Natural killer cell treated with Interleukin-12 subunit alpha and Interleukin-12 subunit beta and Interleukin-15 and Interleukin-18, amount 100 ng/mL, for 72 hours (primary cell): ENCODE results near the gene TSC22D3. TPM values are rescaled to one million over a fixed set of nuclear protein-coding genes. Genes with fewer than 3 reads are reported as not detected.

Experiments
- ATAC-seq, 2 donors: fragments of 150-1000 bp; cut with Tn5 transposase in 1 of 2; sonication (Bioruptor Pico), chemical (Tn5 transposase) in 1 of 2; 2 replicates each; pipeline ENCODE4 v1.10.0; 2021
- DNase-seq: peaks from one replicate; pipeline ENCODE4 v3.0.0; 2022; ENCODE audit warnings: low spot score
- H3K27ac Mint-ChIP-seq, 2 donors: 1 replicate in 1 of 2; 2 replicates in 1 of 2; pipeline ENCODE4 v1.8.0; 2022; ENCODE audit warnings: mixed read lengths in 2 of 2, mild to moderate bottlenecking in 1 of 2, moderate library complexity in 1 of 2
- H3K27me3 Mint-ChIP-seq, 2 donors: 1 replicate in 1 of 2; 2 replicates in 1 of 2; pipeline ENCODE4 v1.8.0; 2022; ENCODE audit warnings: mixed read lengths in 2 of 2
- H3K36me3 Mint-ChIP-seq: one replicate; pipeline ENCODE4 v1.8.0; 2022; ENCODE audit warnings: mixed read lengths
- H3K4me1 Mint-ChIP-seq, 2 donors: 1 replicate in 1 of 2; 2 replicates in 1 of 2; pipeline ENCODE4 v1.8.0; 2022; ENCODE audit warnings: low read depth in 2 of 2, mixed read lengths in 2 of 2, mild to moderate bottlenecking in 1 of 2
- H3K4me3 Mint-ChIP-seq: one replicate; pipeline ENCODE4 v1.8.0; 2022; ENCODE audit warnings: mixed read lengths
- H3K9me3 Mint-ChIP-seq: 2 replicates; pipeline ENCODE4 v1.8.0; 2022; ENCODE audit warnings: mixed read lengths
- total RNA-seq, 2 donors: library from RNA; stranded (reverse); gene quantifications; one replicate each; pipeline ENCODE4 v1.2.3, GENCODE V29; 2022

Gene TSC22D3
- total RNA-seq, 2 donors from 2014 or later: 8.6 to 20.3 TPM

DNA sequence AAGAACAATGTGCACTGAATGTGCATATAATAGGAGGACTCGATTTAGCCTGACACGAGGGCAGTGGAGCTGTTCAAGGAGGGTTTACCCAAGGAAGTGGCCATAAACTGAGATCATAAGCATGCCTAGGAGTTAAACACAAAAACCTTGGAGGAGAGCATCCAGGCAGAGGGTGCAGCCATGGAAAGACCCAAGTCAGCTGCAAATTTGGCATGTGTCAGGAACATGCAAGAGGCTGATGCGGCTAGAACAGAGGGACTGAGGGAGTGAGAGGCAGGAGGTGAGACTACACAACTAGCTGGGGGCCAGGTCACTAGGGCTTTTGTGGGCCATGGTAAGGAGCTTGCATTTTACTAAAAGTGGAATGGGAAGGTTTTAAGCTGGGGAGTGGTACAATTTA is 91.7 kb downstream of the TSC22D3 start:
- Mint-ChIP-seq H3K36me3 (peaks cover 5% of the 10 kb centered on the region), H3K4me3 (no peak overlapping the region), H3K9me3 (no peaks in the 10 kb centered on the region), H3K27ac (peak overlapping the region in 1 of 2 donors; percentile 40), H3K4me1 (peaks cover 14 to 38% of the 10 kb centered on the region in 2 donors), H3K27me3 (peaks cover 8 to 36% of the 10 kb centered on the region in 2 donors)
- DNase-seq (no peak), ATAC-seq (no peak)

DNA sequence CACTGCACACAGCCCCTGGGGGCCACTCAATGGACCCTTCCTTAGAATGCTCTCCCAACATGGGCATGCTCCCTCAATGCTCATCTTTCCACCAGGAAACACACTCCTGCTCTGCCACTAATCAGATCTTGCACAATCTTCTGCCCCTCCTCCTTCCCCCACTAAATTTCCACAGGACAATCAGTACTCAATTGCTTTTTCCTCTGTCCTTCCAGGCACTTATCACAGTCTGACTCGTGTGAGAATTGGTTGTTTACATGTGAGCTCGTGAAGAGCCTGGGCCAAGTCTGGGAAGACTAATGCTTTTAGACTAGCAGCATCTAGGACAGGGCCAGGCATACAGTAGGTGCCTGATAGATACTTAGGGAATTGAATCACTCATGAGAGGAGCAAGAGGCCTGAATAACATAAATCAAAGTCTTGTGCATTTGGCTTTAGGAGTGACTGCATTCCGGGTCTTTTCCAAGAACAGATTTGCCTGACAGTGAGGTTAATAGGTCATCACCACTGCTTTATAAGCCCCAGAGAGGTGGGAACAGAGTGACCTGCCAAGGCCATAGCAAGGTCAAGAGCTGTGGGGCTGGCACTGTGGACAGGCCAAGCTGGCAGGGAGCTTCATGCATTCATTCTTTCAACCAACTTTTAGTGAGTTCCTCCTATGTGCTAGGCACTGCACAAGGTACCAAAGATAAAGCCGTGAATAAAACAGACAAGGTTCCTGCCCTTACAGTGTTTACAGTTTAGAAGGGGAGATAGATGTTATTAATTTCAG is 92.3 kb downstream of the TSC22D3 start:
- Mint-ChIP-seq H3K27me3 (peaks cover 8 to 36% of the 10 kb centered on the region in 2 donors), H3K4me1 (peaks cover 14 to 43% of the 10 kb centered on the region in 2 donors), H3K9me3 (no peaks in the 10 kb centered on the region), H3K27ac (peak overlapping the region in 1 of 2 donors; percentile 40), H3K4me3 (no peak overlapping the region), H3K36me3 (peaks cover 5% of the 10 kb centered on the region)
- ATAC-seq (no peak), DNase-seq (no peak)

GRCh38 chrX:107682256-107682655 is 93.3 kb downstream of the TSC22D3 start:
- no peaks in the 10 kb centered on the region for H3K9me3 Mint-ChIP-seq
- H3K36me3 Mint-ChIP-seq: peaks cover 5% of the 10 kb centered on the region
- H3K27ac Mint-ChIP-seq: no peak overlapping the region
- ATAC-seq: no peak
- DNase-seq: no peak
- peaks cover 8 to 33% of the 10 kb centered on the region in 2 donors for H3K27me3 Mint-ChIP-seq
- no peak overlapping the region for H3K4me3 Mint-ChIP-seq
- peaks cover 14 to 49% of the 10 kb centered on the region in 2 donors for H3K4me1 Mint-ChIP-seq

GRCh38 chrX:107678957-107679740 is 96.4 kb downstream of the TSC22D3 start:
- peaks cover 29 to 60% of the 10 kb centered on the region in 2 donors for H3K4me1 Mint-ChIP-seq
- peaks cover 5% of the 10 kb centered on the region for H3K36me3 Mint-ChIP-seq
- no peak overlapping the region for H3K4me3 Mint-ChIP-seq
- peak in 1 of 2 donors; percentile 43 for ATAC-seq
- peaks cover 8 to 44% of the 10 kb centered on the region in 2 donors for H3K27me3 Mint-ChIP-seq
- DNase-seq: no peak
- no peak overlapping the region for H3K27ac Mint-ChIP-seq
- H3K9me3 Mint-ChIP-seq: no peaks in the 10 kb centered on the region

- peaks cover 30 to 58% of the 10 kb centered on the region in 2 donors for H3K4me1 Mint-ChIP-seq
- no peak overlapping the region for H3K4me3 Mint-ChIP-seq
- H3K36me3 Mint-ChIP-seq: peaks cover 5% of the 10 kb centered on the region
- ATAC-seq (no peak), DNase-seq (no peak)
- H3K27me3 Mint-ChIP-seq: peaks cover 8 to 36% of the 10 kb centered on the region in 2 donors
- H3K27ac Mint-ChIP-seq: peak overlapping the region in 1 of 2 donors; percentile 69
- no peaks in the 10 kb centered on the region for H3K9me3 Mint-ChIP-seq
These were observed 97.7 kb downstream of the TSC22D3 start for GRCh38 chrX:107677909-107678308.

DNA sequence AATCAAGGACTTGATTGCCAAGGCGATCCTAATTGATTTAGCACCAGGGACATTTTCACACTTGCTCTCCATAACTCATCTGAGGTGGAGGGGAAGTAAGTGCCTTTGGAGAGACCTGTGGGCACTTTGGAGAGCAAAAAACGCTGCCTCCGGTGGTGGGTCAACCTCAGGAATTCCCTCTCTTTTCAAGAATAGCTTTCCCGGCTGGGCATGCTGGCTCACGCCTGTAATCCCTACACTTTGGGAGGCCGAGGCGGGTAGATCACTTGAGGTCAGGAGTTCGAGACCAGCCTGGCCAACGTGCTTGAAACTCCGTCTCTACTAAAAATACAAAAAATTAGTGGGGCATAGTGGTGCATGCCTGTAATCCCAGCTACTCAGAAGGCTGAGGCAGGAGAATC is 98.1 kb downstream of the TSC22D3 start:
- no peak for ATAC-seq
- Mint-ChIP-seq H3K27me3 (peaks cover 8 to 34% of the 10 kb centered on the region in 2 donors), H3K9me3 (no peaks in the 10 kb centered on the region), H3K36me3 (peaks cover 5% of the 10 kb centered on the region), H3K27ac (peak overlapping the region in 1 of 2 donors; percentile 69), H3K4me1 (peaks cover 31 to 56% of the 10 kb centered on the region in 2 donors), H3K4me3 (peak overlapping the region; percentile 64)
- DNase-seq: no peak

DNA sequence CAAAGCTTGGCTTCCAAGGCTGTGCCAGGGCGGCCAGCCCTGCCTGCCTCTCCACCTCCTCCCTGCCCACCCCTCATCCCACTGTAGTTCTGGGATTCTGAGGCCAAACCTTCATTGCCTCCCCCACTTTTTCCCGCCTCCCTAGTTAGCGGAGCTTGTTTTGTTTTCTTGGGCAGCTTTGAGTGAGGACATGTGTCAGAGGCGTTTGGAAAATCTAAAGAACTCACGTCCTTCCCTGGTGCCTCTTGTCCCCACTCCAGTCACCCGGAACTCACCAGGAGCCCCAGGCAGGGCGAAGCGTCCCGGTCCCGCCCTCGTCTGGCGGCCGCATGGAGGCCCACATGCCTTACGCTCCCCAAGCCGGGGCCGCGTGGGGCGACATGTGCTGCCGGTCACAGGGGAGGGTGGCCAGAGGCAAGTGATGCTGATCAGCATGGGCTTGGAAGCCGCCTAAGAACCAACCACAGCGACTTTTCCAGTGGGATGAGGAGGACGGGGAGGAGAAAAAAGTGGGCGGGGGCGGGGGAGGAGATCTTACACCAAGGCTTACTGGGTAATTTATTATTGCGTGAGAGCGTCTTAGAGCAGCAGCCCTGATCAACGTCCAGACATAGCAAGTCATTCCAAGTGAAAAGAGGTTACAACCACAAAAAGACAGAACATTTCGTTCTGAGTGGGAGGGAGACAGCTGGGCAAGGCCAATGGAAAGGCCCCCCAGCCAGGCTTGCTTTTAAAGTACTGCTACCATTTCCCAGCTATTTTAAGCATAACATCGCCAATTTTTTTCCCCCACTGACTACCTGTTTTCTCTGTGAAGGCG is 98.8 kb downstream of the TSC22D3 start:
- peak overlapping the region; percentile 64 for H3K4me3 Mint-ChIP-seq
- no peak for DNase-seq

GRCh38 chrX:107675823-107676555 is 99.6 kb downstream of the TSC22D3 start:
- peaks cover 5% of the 10 kb centered on the region for H3K36me3 Mint-ChIP-seq

More for the DNA sequence above, 98.8 kb downstream of the TSC22D3 start:
- Mint-ChIP-seq H3K36me3 (peaks cover 5% of the 10 kb centered on the region), H3K9me3 (no peaks in the 10 kb centered on the region), H3K27ac (peak overlapping the region; percentile 25 to 69), H3K4me1 (peaks cover 31 to 51% of the 10 kb centered on the region in 2 donors), H3K27me3 (peaks cover 8 to 30% of the 10 kb centered on the region in 2 donors)
- peak; percentile 29 to 39 for ATAC-seq

GRCh38 chrX:107675365-107675654 is 100.3 kb downstream of the TSC22D3 start:
- Mint-ChIP-seq H3K27me3 (peaks cover under 1 to 20% of the 10 kb centered on the region in 2 donors), H3K36me3 (no peaks in the 10 kb centered on the region), H3K27ac (peak overlapping the region; percentile 47 to 69), H3K4me1 (peaks cover 26 to 45% of the 10 kb centered on the region in 2 donors), H3K9me3 (no peaks in the 10 kb centered on the region), H3K4me3 (peak overlapping the region; percentile 64)
- DNase-seq (no peak), ATAC-seq (no peak)

More at GRCh38 chrX:107675823-107676555, 99.6 kb downstream of the TSC22D3 start:
- Mint-ChIP-seq H3K27ac (peak overlapping the region; percentile 47 to 69), H3K27me3 (peaks cover 7 to 27% of the 10 kb centered on the region in 2 donors), H3K4me1 (peaks cover 31 to 51% of the 10 kb centered on the region in 2 donors), H3K9me3 (no peaks in the 10 kb centered on the region), H3K4me3 (peak overlapping the region; percentile 64)
- no peak for DNase-seq
- no peak for ATAC-seq

GRCh38 chrX:107674480-107675364 is 100.9 kb downstream of the TSC22D3 start:
- no peak for DNase-seq
- Mint-ChIP-seq H3K36me3 (no peaks in the 10 kb centered on the region), H3K4me3 (peak overlapping the region; percentile 64), H3K27me3 (peaks cover 0 to 16% of the 10 kb centered on the region in 2 donors), H3K27ac (peak overlapping the region; percentile 47 to 69), H3K4me1 (peaks cover 24 to 43% of the 10 kb centered on the region in 2 donors), H3K9me3 (no peaks in the 10 kb centered on the region)
- peak in 1 of 2 donors; percentile 25 for ATAC-seq

DNA sequence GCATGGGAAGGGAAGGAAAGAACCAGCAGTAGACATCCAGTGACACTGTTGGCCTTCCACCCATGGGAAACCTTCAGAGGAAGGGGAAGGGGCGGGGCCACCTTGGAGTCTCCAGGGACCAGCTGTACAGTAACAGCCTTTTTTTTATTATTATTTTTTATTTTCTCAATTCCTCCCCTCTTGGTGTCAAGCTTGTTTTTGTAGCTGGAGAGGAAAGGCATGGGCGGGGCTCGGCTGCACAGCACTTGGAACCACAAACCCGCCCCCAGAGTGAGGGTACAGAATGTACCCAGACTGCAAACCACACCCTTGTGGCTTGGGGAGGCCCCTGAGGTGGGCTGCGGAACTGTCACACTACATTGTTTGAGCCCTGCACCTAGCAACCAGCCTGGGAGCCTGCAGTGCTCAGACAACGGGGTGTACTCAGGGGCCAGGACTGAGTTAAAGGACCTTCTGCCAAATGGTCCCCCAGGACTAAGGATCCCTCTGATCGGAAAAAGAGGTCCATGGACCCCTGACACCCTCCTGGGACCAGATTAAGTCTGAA is 101.6 kb downstream of the TSC22D3 start:
- Mint-ChIP-seq H3K4me3 (peak overlapping the region; percentile 75), H3K27me3 (peaks cover 0 to 14% of the 10 kb centered on the region in 2 donors), H3K4me1 (peaks cover 24 to 43% of the 10 kb centered on the region in 2 donors), H3K9me3 (no peaks in the 10 kb centered on the region), H3K27ac (peak overlapping the region; percentile 62 to 69), H3K36me3 (no peaks in the 10 kb centered on the region)
- ATAC-seq (peak; percentile 87 to 90), DNase-seq (peak; percentile 84)

GRCh38 chrX:107673431-107673830 is 102.2 kb downstream of the TSC22D3 start:
- no peaks in the 10 kb centered on the region for H3K9me3 Mint-ChIP-seq
- ATAC-seq: peak in 1 of 2 donors; percentile 2
- H3K4me1 Mint-ChIP-seq: peaks cover 24 to 38% of the 10 kb centered on the region in 2 donors
- peak overlapping the region; percentile 75 for H3K4me3 Mint-ChIP-seq
- H3K36me3 Mint-ChIP-seq: no peaks in the 10 kb centered on the region
- peaks cover 0 to 14% of the 10 kb centered on the region in 2 donors for H3K27me3 Mint-ChIP-seq
- peak overlapping the region; percentile 62 to 69 for H3K27ac Mint-ChIP-seq
- no peak for DNase-seq
